Peyer's patch (tissue), 4 donors: ENCODE measurements around the gene TTC9. TPM values are rescaled to one million over a fixed set of nuclear protein-coding genes. Genes with fewer than 3 reads are reported as not detected.

ENCODE experiments used
- DNase-seq, 3 donors: peaks; one replicate each; pipeline ENCODE4 v3.0.0-alpha.2; 2017 to 2019
- H3K27ac ChIP-seq, 4 donors: fragments of 200-600 bp; sonication (generic); one replicate each; pipeline ENCODE4 v1.5.1; 2016 to 2019
- H3K27me3 ChIP-seq, 2 donors: fragments of 200-600 bp; sonication (generic); one replicate each; pipeline ENCODE4 v1.5.1; 2019
- H3K36me3 ChIP-seq, 3 donors: fragments of 200-600 bp; sonication (generic); one replicate each; pipeline ENCODE4 v1.5.1; 2016 to 2019
- H3K4me1 ChIP-seq, 4 donors: fragments of 200-600 bp; sonication (generic); one replicate each; pipeline ENCODE4 v1.5.1; 2016 to 2019
- H3K4me3 ChIP-seq, 4 donors: fragments of 200-600 bp; sonication (generic); 1 replicate in 3 of 4; 2 replicates in 1 of 4; pipeline ENCODE4 v1.5.1; 2016 to 2019; ENCODE audit warnings: mild to moderate bottlenecking in 1 of 4
- H3K9me3 ChIP-seq, 4 donors: fragments of 200-600 bp; sonication (generic); one replicate each; pipeline ENCODE4 v1.5.1; 2016 to 2019; ENCODE audit warnings: mild to moderate bottlenecking in 1 of 4
- CTCF ChIP-seq, 6 experiments: fragments of 450-650 bp in 4 of 6; fragments of 200-600 bp in 2 of 6; sonication (generic) in 1 of 6; IDR thresholded peaks; one replicate each; pipeline ENCODE4 v1.5.1; 2017 to 2019; ENCODE audit warnings: antibody characterized with exemption in 6 of 6, mild to moderate bottlenecking in 3 of 6, moderate library complexity in 1 of 6
- POLR2A ChIP-seq, 2 donors: fragments of 450-650 bp; IDR thresholded peaks; one replicate each; pipeline ENCODE4 v1.5.1; 2017; ENCODE audit warnings: antibody characterized with exemption in 2 of 2, mild to moderate bottlenecking in 2 of 2, moderate library complexity in 2 of 2
- small RNA-seq, 2 donors: library from RNA; depleted of rRNA; stranded (forward); fragments of <200 nt; gene quantifications; one replicate each; pipeline ENCODE3, GENCODE V24; 2016
- total RNA-seq, 4 donors: library from RNA; depleted of rRNA; stranded (reverse); fragments of >200 nt; gene quantifications; one replicate each; pipeline ENCODE4 v1.1.0, GENCODE V29; 2016

Gene TTC9
- total RNA-seq, 4 donors from 2014 or later, result 0.35 to 0.83 (median 0.46) TPM

- DNase-seq, result no peak
- no peak overlapping the region for H3K27ac ChIP-seq
- H3K9me3 ChIP-seq, result no peaks in the 10 kb centered on the region
- TF ChIP-seq CTCF (IDR thresholded peaks at IDR 0.05) (no peak), POLR2A (IDR thresholded peaks at IDR 0.05) (no peak)
- no peaks in the 10 kb centered on the region for H3K27me3 ChIP-seq
- H3K4me1 ChIP-seq, result no peaks in the 10 kb centered on the region
- H3K4me3 ChIP-seq, result no peak overlapping the region
- peaks cover 0 to 4% (median 0%) of the 10 kb centered on the region in 3 donors for H3K36me3 ChIP-seq
Measured at GRCh38 chr14:70724944-70725343, 83.2 kb downstream of the TTC9 start.

Small RNA genes lying within 50 kb of the gene (small RNA-seq; reads per million reads assigned to genes)
- gene RN7SL77P, result 0 reads per million in 2 donors

Other genes starting within 250 kb of the TTC9 start
- 10 to 100 TPM; 34.4 to 40.2 (median 38.9) TPM for gene SYNJ2BP, start 224.8 kb upstream of the TTC9 start, total RNA-seq
- gene ADAM21, start 189.7 kb upstream of the TTC9 start, total RNA-seq, result not detected
- gene ADAM20, start 106.9 kb upstream of the TTC9 start, total RNA-seq, result 1 to 10 TPM in 2 of 4 donors, under 1 TPM in 2; 0.53 to 3.2 (median 1.4) TPM
- 10 to 100 TPM; 26.0 to 42.1 (median 28.1) TPM for gene MED6, start 41.3 kb upstream of the TTC9 start, total RNA-seq
- 10 to 100 TPM in 3 of 4 donors, 1 to 10 TPM in 1; 8.6 to 14.0 (median 12.0) TPM for gene MAP3K9, start 167.6 kb downstream of the TTC9 start, total RNA-seq